Measurements from ENCODE around the gene ZNF581.
A peak's percentile ranks its signal among the peaks of the same experiment; 100 is the strongest.

The ZNF581 gene

GRCh38 chr19:55673465-55673864 lies 30.0 kb downstream of the ZNF581 start:
- peak overlapping the region in 1 of 2 donors; percentile 19 for H3K27ac ChIP-seq
- H3K4me3 ChIP-seq = no peak overlapping the region
- TF ChIP-seq CTCF (IDR thresholded peaks at IDR 0.05) = no peak
- DNase-seq (ENCODE audit: low spot score) = no peak

DNA sequence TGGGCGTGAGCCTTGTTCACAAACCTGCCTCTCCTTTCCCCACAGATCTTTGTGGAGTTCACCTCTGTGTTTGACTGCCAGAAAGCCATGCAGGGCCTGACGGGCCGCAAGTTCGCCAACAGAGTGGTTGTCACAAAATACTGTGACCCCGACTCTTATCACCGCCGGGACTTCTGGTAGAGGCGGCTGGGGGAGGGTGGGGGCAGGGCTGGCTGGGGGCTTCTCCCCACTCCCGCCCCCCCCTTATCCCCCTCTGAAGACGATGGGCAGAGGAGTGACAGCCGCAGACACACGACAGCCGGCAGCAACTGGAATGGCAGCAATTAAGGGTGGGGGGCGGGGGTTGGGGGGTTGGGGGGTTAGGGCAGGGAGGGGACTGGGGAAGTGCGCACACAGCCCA lies 30.4 kb downstream of the ZNF581 start:
- H3K27ac ChIP-seq = peak overlapping the region in 1 of 2 donors; percentile 19
- no peak for DNase-seq (ENCODE audit: low spot score)
- no peak overlapping the region for H3K4me3 ChIP-seq
- TF ChIP-seq CTCF (IDR thresholded peaks at IDR 0.05) = no peak

DNA sequence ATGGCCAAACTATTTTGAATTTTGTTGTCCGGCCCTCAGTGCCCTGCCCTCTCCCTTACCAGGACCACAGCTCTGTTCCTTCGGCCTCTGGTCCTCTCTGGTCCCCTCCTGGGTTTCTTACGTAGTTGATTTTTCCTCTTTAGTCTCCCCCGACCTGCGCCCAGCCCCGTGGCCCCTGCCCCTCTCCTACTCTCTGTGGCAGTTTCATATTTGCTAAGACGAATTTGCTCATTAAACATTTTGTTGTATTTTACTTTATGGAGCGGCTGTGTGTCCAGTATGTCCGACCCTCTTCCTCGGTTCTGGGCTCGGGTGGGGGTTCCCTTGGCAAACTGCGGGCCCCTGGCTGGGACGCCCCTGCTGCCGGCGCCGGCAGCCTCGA lies 31.0 kb downstream of the ZNF581 start:
- peak overlapping the region; percentile 99 for H3K4me3 ChIP-seq
- DNase-seq (ENCODE audit: low spot score) = no peak
- no peak for TF ChIP-seq CTCF (IDR thresholded peaks at IDR 0.05)
- peak overlapping the region; percentile 19 to 98 for H3K27ac ChIP-seq

- peak within 1 kb of the TSS; percentile 82 to 98 for H3K27ac ChIP-seq
- H3K4me3 ChIP-seq = peak within 1 kb of the TSS; percentile 99
- TF ChIP-seq CTCF (IDR thresholded peaks at IDR 0.05) = no peak
- peak; percentile 96 for DNase-seq (ENCODE audit: low spot score)
Measured at GRCh38 chr19:55674841-55675660, 31.6 kb downstream of the ZNF581 start, which contains the start of gene EPN1. TSS of gene EPN1 (plus strand) at chr19:55675226. CDS start at chr19:55678628, 3,402 bp downstream.

- Histone ChIP-seq H3K4me3 (peak overlapping the region; percentile 99), H3K27ac (peak overlapping the region; percentile 82 to 98)
- DNase-seq (ENCODE audit: low spot score) = no peak
- no peak for TF ChIP-seq CTCF (IDR thresholded peaks at IDR 0.05)
Measured at GRCh38 chr19:55675661-55676354, 32.4 kb downstream of the ZNF581 start.

- Histone ChIP-seq H3K4me3 (peak overlapping the region; percentile 99), H3K27ac (no peak overlapping the region)
- TF ChIP-seq CTCF (IDR thresholded peaks at IDR 0.05) = no peak
- no peak for DNase-seq (ENCODE audit: low spot score)
Measured at GRCh38 chr19:55676383-55676782, 32.9 kb downstream of the ZNF581 start.

Data from coronary artery (tissue), 2 donors.